NCI-H1048 (cell line): ENCODE measurements around the gene TRIP4.
"Not testable (repeated sequence)": the region's sequence is repeated elsewhere in the genome, so short reads cannot be mapped to it uniquely, and the experiment has no call there.

Experiments used
- DNase-seq: peaks from one replicate; lab custom pipeline; 2025; lab: John Stamatoyannopoulos, UW

TRIP4 gene

GRCh38 chr15:64381000-64381751 lies 6.5 kb upstream of the TRIP4 start, which contains the start of gene PCLAF:
PCLAF (minus strand) TSS chr15:64381441; CDS start chr15:64381371, 70 bp downstream.
- peak; percentile 93 for DNase-seq

GRCh38 chr15:64383760-64384159 lies 3.9 kb upstream of the TRIP4 start:
- DNase-seq: no peak

GRCh38 chr15:64386291-64386690 lies 1.3 kb upstream of the TRIP4 start:
- no peak for DNase-seq

- no peak for DNase-seq
Measured at GRCh38 chr15:64389036-64389435, 1.4 kb downstream of the TRIP4 start.

- not testable (repeated sequence) for DNase-seq
Measured at GRCh38 chr15:64392471-64392870, 4.8 kb downstream of the TRIP4 start.

GRCh38 chr15:64396789-64397188 lies 9.2 kb downstream of the TRIP4 start:
- no peak for DNase-seq

- no peak for DNase-seq
Measured at GRCh38 chr15:64398575-64398974, 10.9 kb downstream of the TRIP4 start.

- DNase-seq: no peak
Measured at GRCh38 chr15:64400583-64400982, 12.9 kb downstream of the TRIP4 start.

GRCh38 chr15:64412216-64412615 lies 24.6 kb downstream of the TRIP4 start:
- no peak for DNase-seq

GRCh38 chr15:64422697-64423096 lies 35.1 kb downstream of the TRIP4 start:
- no peak for DNase-seq

GRCh38 chr15:64423970-64424369 lies 36.3 kb downstream of the TRIP4 start:
- DNase-seq: no peak

GRCh38 chr15:64425221-64425620 lies 37.6 kb downstream of the TRIP4 start:
- no peak for DNase-seq

GRCh38 chr15:64426845-64427465 lies 39.3 kb downstream of the TRIP4 start:
- DNase-seq: no peak

- no peak for DNase-seq
Measured at GRCh38 chr15:64429448-64429847, 41.8 kb downstream of the TRIP4 start.

GRCh38 chr15:64430000-64430735 lies 42.5 kb downstream of the TRIP4 start:
- DNase-seq: no peak

- DNase-seq: no peak
Measured at GRCh38 chr15:64437982-64438381, 50.3 kb downstream of the TRIP4 start.

- DNase-seq: no peak
Measured at GRCh38 chr15:64438653-64439447, 51.2 kb downstream of the TRIP4 start.

GRCh38 chr15:64441852-64442251 lies 54.2 kb downstream of the TRIP4 start:
- no peak for DNase-seq

- DNase-seq: no peak
Measured at GRCh38 chr15:64443016-64443415, 55.4 kb downstream of the TRIP4 start.

GRCh38 chr15:64443747-64444621 lies 56.3 kb downstream of the TRIP4 start:
- no peak for DNase-seq

GRCh38 chr15:64444836-64445235 lies 57.2 kb downstream of the TRIP4 start:
- DNase-seq: no peak
